Stimulated activated CD4-positive, alpha-beta T cell treated with anti-CD3 and anti-CD28 coated beads, Interleukin-1b, Interleukin-23, amount 100 ng/mL, for 1 hour (primary cell): ENCODE measurements around the gene CCL26.

Source experiments
- DNase-seq, 2 donors: peaks; one replicate each; pipeline ENCODE4 v3.0.0-alpha.2; 2020; ENCODE audit warnings: low read depth in 2 of 2

Gene CCL26

GRCh38 chr7:75772081-75773077 is at the start of gene CCL26:
Gene CCL26, minus strand, starts transcription at chr7:75772211. Its CDS starts 35 bp downstream, at chr7:75772176.
- no peak for DNase-seq

- no peak for DNase-seq
These were observed 48.7 kb upstream of the CCL26 start for GRCh38 chr7:75820688-75821087.

- no peak for DNase-seq
These were observed 47.7 kb upstream of the CCL26 start for GRCh38 chr7:75819711-75820110.

GRCh38 chr7:75818472-75818871 is 46.5 kb upstream of the CCL26 start:
- DNase-seq = no peak

GRCh38 chr7:75817116-75817515 is 45.1 kb upstream of the CCL26 start:
- DNase-seq = no peak

- no peak for DNase-seq
These were observed 43.5 kb upstream of the CCL26 start for GRCh38 chr7:75815418-75816064.

GRCh38 chr7:75814407-75814947 is 42.5 kb upstream of the CCL26 start:
- no peak for DNase-seq

GRCh38 chr7:75813781-75814236 is 41.8 kb upstream of the CCL26 start, which contains the start of gene CCL24:
Gene CCL24, minus strand, starts transcription at chr7:75813806. Its CDS starts 91 bp downstream, at chr7:75813715.
- no peak for DNase-seq

- no peak for DNase-seq
These were observed 41.1 kb upstream of the CCL26 start for GRCh38 chr7:75813084-75813483.

GRCh38 chr7:75811894-75812678 is 40.1 kb upstream of the CCL26 start:
- DNase-seq = no peak

- DNase-seq = no peak
These were observed 37.4 kb upstream of the CCL26 start for GRCh38 chr7:75809396-75809795.

- no peak for DNase-seq
These were observed 36.1 kb upstream of the CCL26 start for GRCh38 chr7:75808106-75808505.

- DNase-seq = no peak
These were observed 35.4 kb upstream of the CCL26 start for GRCh38 chr7:75807452-75807851.

- DNase-seq = no peak
These were observed 34.7 kb upstream of the CCL26 start for GRCh38 chr7:75806560-75807307.

- DNase-seq = no peak
These were observed 32.7 kb upstream of the CCL26 start for GRCh38 chr7:75804705-75805104.

GRCh38 chr7:75804004-75804403 is 32.0 kb upstream of the CCL26 start:
- no peak for DNase-seq

- no peak for DNase-seq
These were observed 30.5 kb upstream of the CCL26 start for GRCh38 chr7:75802552-75802821.

GRCh38 chr7:75798770-75799169 is 26.8 kb upstream of the CCL26 start:
- DNase-seq = no peak

GRCh38 chr7:75796420-75796819 is 24.4 kb upstream of the CCL26 start:
- no peak for DNase-seq

GRCh38 chr7:75795831-75796285 is 23.8 kb upstream of the CCL26 start:
- DNase-seq = no peak

GRCh38 chr7:75793676-75794075 is 21.7 kb upstream of the CCL26 start:
- DNase-seq = no peak
